ENCODE results near the gene ARHGAP15.

The ARHGAP15 gene

GRCh38 chr2:143263066-143263625 lies 133.9 kb downstream of the ARHGAP15 start:
- DNase-seq (ENCODE audit: low spot score) = no peak

DNA sequence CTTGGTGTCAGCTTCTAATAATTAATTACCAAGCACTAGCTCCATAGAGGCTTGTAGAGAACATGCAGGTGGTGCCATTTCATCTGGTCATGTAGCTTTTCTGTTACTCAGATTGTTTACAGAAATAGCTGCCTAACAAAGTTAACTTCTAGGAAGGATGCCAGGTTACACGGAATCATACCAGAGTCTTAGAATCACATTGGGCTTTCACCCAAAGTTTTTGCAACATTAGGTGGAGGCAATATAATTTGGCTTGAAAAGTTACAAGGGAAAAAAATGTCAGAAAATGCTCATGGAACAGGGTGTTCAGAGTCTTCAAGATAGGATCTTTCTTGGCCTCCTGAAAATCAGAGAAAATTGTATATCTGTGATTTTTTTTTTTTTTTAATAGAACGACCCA lies 135.6 kb downstream of the ARHGAP15 start:
- no peak for DNase-seq (ENCODE audit: low spot score)

DNA sequence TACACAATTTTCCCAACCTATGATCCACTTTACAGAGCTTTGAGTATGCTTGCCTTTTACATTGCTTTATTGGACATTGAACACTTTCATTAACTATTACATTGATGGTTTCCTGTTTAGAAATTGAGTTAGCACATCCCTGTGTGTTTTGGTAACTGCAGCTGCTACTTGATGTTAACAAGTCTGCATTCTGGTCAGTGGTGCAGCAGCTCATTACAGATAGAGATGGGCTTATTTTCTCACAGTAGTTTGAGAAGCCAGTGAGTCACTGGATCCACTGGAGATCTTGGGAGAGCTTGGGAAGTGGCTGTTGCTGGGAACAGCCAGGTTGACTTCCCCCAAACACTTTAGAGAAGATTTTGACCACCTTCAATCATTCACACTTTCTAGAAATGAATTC lies 150.5 kb downstream of the ARHGAP15 start:
- DNase-seq (ENCODE audit: low spot score) = no peak

- no peak for DNase-seq (ENCODE audit: low spot score)
Observed at GRCh38 chr2:143280097-143280757, 151.0 kb downstream of the ARHGAP15 start.

DNA sequence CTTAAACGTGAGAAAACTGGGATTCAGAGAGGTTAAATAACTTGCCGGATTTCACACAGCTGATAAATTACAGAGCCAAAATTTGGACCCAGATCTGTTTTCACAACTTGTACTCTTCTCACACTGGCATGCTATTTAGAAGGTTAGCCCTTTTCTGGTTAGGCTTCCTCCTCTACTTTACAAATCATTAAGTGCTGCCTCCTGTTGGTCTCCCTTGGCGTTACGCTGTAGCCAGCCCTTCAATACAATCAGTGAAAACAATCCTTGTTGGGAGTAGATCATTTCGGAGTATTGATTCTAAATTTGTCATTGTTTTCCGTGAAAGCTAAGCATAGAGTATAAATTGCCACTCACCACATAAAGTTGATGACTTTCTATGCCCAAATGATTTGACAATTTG lies 153.5 kb downstream of the ARHGAP15 start:
- peak; percentile 11 for DNase-seq (ENCODE audit: low spot score)

GRCh38 chr2:143284087-143284675 lies 155.0 kb downstream of the ARHGAP15 start:
- peak; percentile 54 for DNase-seq (ENCODE audit: low spot score)

- DNase-seq (ENCODE audit: low spot score) = no peak
Observed at GRCh38 chr2:143289025-143289424, 159.8 kb downstream of the ARHGAP15 start.

DNA sequence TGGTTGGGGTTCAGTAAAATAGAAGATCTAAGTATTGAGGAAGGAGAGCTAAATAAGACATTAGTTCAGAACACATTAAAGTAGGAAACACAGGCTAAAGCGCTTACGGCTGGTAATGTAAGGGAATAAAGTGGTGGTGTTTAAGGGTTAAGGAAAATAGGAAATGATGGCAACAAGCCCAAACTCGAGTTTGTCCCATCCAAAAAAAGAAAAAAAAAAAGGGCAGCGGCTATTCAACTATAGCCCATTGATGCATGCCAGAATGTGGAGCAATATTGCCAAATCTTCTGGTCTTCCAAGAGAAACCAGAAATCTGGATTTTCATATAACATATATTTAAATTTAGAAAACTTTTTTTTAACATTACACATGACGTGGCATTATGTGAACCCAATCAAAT lies 161.0 kb downstream of the ARHGAP15 start:
- DNase-seq (ENCODE audit: low spot score) = no peak

DNA sequence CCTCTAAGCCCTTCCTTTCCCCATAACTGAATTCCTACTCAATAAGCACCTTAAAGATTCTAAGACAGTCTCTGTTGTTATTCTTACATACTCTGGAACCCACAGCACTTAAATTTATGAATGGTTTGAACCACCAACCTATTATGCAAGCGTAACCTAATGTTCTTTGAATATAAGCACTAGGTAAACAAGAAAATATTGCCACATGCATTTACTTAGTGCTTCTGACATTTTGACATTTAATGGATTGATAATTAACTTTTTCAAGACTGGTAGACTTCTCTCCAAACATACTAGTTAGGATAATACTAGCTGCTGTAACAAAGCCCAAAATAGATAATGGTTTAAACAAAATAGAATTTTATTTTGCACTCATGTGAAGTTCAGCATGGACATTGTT lies 164.8 kb downstream of the ARHGAP15 start:
- DNase-seq (ENCODE audit: low spot score) = no peak

GRCh38 chr2:143296089-143296488 lies 166.9 kb downstream of the ARHGAP15 start:
- DNase-seq (ENCODE audit: low spot score) = no peak

DNA sequence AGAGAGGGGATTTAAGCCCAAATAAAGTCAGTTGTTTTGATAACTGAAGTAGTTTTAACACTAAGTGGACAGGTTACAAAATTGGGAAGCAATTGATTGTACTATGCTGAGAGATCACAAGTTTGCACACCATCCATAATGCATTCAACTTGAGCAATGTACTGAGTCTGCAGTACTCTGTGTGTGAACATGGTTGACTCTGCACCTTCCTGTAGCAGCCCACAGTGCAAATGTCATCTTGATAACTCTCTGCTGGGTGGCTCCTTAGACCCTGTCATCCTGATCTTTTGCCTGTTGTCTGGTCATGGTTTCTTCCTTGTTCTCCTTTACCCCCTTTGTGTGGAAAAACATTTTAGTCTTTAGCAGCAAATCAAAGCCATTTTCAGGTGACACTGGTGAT lies 168.0 kb downstream of the ARHGAP15 start:
- DNase-seq (ENCODE audit: low spot score) = no peak

DNA sequence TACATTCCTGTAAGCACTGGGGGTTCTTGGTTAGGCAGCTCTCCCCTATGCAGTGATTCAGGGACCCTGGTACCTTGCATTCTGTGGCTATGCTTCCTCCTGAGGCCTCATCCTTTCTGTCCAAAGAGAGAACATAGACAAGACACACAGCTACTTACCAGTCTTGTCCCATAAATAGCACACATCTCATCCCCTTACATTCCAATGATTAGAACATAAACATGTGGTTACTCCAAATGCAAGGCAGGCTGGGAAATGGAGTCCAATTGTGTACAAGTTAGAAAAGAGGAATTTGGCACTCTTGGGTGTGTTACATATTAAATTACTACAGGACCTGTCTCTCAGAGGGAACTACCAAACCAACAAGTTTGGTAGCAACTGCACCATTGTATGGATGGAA lies 171.3 kb downstream of the ARHGAP15 start:
- no peak for DNase-seq (ENCODE audit: low spot score)

DNA sequence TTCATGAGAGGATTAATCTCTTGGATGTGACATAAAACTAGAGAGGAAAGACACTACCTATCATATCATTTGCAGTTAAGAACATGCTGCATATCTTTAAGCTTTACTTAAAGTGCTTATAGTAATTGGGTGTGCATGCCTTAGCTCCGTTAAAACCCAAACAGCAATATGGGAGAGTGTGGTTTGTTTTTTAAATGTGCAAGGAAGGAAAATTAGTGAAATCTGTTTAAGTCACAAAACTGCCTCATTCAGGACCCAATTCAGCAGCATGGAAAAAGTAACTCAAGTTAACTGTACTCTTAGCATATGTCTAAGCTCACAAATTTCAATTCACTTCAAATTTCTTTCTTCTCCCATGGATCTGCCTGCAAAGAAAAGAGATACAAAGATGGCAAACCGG lies 182.2 kb downstream of the ARHGAP15 start:
- DNase-seq (ENCODE audit: low spot score) = no peak

- DNase-seq (ENCODE audit: low spot score) = no peak
Observed at GRCh38 chr2:143312441-143312840, 183.2 kb downstream of the ARHGAP15 start.

- no peak for DNase-seq (ENCODE audit: low spot score)
Observed at GRCh38 chr2:143313861-143314260, 184.6 kb downstream of the ARHGAP15 start.

DNA sequence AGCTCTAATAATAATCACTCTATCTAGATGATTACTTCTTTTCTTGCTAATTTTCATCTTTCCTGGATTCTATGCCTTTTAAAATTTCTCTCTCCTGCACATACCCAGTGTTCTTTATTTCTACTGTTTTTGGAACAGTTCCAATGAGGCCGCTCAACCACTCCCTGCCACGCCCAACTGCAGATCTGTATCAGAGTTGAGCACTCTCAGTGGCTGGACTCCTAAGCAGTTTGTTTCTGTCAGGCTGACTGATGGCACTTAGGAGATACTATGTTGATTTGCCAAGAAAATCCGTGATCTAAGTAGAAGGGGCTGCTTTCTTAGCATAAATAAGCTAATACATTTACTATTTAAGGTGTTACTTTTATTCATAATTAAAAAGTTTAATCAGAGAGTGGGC lies 192.8 kb downstream of the ARHGAP15 start:
- peak; percentile 62 for DNase-seq (ENCODE audit: low spot score)

- no peak for DNase-seq (ENCODE audit: low spot score)
Observed at GRCh38 chr2:143329288-143329687, 200.1 kb downstream of the ARHGAP15 start.

GRCh38 chr2:143333168-143333791 lies 204.1 kb downstream of the ARHGAP15 start:
- no peak for DNase-seq (ENCODE audit: low spot score)

GRCh38 chr2:143333847-143334246 lies 204.6 kb downstream of the ARHGAP15 start:
- no peak for DNase-seq (ENCODE audit: low spot score)

- DNase-seq (ENCODE audit: low spot score) = no peak
Observed at GRCh38 chr2:143334837-143335236, 205.6 kb downstream of the ARHGAP15 start.

DNA sequence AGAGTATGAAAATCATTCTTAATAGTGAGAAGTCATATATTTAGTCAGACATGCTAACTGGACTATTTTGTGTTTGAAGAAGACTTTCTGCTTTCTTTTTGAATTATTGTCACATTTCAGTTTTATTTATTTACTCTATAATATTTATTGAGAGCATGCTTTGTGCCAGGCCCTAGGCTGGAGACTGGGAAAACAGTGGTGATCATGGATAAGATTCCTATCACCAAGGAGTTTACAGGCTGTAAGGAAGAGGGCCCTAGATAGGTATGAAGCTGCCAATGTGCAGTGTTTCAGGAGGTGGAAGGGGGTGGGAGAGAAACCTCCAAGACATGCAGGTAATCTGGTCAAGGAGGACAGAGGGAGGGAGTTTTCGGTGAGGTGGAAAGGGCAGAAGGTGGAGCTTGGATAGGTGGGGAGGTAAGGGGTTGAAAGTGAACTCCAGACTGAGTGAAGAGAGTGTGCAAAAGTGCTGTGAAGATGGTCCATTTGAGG lies 207.5 kb downstream of the ARHGAP15 start:
- DNase-seq (ENCODE audit: low spot score) = no peak

DNA sequence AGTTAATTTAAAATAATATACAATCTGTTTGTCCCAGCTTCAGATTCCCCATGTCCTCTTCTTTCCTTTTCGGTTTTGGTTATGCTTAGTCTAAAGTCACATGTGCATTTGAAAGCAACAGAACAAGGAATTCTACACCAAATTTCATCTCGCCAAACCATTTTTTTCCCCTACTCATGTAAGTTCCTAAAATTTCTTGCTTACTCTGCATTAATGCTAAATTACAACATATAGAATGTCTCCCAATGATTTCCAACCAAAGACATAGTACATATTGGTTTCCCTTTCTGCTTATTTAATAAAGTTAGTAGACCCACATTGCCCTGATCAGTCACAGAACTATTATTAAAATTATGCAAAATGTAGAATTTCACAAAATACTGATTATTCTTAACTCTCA lies 212.3 kb downstream of the ARHGAP15 start:
- DNase-seq (ENCODE audit: low spot score) = no peak

DNA sequence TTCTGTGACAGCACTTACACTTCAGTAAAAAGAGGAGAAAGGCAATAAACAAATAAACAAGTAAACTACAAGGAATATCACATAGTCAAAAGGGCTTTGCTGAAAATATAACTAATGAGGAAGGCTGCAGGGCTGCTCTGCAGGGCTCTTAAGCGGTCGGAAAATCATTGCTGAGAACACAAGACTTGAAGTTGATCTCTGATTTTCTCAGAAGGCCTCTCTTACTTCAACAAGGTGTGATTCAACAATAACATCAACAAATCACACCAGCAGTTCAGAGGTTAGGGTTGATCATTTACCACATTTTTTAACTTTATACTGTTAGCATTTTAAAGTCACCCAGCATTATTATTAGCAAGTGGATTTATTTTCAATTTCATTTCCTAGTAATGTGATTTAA lies 215.6 kb downstream of the ARHGAP15 start:
- no peak for DNase-seq (ENCODE audit: low spot score)
